CMK (cell line): Measurements from ENCODE around the gene MCCD1.

Source experiments
- DNase-seq: peaks from one replicate; pipeline ENCODE4 v3.0.0-alpha.2; 2010; ENCODE audit warnings: low read depth

Gene MCCD1

DNA sequence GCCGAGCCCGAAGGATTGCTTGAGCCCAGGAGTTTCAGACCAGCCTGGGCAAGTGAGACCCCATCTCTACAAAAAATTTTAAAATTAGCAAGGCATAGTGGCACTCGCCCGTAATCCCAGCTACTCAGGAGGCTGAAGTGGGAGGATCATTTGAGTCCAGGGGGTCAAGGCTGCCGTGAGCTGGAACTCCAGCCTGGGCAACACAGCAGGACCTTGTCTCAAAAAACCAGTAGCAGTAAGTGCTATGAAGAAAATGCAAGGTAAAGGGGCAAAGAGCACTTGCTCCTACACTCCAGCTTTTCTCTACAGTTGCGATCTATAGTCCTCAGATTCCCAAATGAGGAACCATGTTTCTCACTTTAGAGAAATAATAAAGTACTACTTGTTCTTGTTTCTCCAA, 14.9 kb downstream of the MCCD1 start:
- no peak for DNase-seq

DNA sequence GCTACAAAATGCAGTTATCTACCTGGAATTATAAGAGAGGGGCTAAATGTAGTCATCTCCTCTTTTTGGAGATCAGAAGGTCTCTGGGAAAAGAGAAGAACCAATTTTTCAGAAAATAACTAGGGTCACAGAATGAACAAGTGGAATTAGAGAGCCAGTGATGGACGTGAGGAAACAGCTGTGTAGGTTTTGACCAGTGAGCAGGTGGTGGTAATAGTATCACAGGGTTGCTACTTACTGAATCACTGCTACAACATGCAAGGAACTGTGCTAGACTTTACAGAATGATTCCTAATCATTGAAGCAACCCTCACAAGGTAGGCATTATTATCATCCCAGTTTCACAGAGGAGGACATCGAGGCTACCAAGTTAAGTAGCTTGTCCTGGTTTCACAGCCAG, 15.9 kb downstream of the MCCD1 start:
- DNase-seq, result no peak

DNA sequence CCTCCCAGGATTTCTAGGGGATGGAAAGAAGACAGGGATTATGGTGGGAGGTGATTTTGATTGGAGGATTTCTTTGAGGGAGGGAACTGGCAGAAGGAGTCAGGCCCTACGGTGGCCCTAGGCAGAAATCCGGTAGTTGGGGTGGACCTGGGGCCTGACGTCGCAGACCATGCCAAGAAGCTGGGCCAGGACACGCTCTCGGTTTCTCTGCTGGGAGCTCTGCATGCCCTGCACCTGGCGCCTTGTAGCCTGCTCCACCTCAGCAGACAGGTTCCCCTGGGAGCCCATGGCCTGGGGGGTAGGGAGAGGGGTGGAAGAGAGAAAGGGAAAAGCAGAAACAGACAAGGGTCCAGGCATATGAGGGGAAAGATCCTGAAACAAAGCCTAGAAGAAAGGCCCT, 16.5 kb downstream of the MCCD1 start:
- no peak for DNase-seq

DNA sequence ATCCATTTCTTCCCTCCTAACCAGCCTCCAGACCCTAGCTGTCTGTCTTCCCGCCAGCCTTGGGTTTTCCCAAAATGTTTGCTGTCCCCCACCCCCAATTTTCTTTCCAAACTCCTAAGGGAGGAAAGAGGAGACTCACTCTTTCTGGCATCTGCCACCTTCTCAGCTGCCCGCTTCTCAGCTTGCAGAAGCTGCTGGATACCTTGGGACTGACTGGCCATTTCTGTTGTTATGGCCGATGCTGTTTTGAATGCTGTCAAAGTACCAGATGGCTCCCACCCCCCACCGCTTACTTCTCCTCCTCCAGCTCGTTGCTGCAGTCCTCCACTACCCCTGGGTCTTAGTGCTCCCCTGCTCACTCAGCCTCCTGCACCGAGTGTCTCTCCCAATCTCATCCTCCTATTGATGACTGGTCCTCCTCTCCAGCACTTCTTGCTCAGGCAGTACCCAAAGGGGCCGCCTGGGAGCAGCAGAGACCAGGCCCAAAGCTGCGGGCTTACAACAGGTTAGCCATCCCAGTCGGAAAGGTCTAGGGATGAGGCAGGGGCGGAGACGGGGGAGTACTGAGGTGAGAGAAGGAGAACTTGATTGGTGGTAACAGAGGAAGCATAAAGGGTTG, 17.7 kb downstream of the MCCD1 start, which contains the start of gene ATP6V1G2:
TSS of gene ATP6V1G2 (minus strand) at position 270 of the 619 bp plus-strand sequence. CDS start at position 221, 49 bp downstream.
- peak; percentile 86 for DNase-seq

DNA sequence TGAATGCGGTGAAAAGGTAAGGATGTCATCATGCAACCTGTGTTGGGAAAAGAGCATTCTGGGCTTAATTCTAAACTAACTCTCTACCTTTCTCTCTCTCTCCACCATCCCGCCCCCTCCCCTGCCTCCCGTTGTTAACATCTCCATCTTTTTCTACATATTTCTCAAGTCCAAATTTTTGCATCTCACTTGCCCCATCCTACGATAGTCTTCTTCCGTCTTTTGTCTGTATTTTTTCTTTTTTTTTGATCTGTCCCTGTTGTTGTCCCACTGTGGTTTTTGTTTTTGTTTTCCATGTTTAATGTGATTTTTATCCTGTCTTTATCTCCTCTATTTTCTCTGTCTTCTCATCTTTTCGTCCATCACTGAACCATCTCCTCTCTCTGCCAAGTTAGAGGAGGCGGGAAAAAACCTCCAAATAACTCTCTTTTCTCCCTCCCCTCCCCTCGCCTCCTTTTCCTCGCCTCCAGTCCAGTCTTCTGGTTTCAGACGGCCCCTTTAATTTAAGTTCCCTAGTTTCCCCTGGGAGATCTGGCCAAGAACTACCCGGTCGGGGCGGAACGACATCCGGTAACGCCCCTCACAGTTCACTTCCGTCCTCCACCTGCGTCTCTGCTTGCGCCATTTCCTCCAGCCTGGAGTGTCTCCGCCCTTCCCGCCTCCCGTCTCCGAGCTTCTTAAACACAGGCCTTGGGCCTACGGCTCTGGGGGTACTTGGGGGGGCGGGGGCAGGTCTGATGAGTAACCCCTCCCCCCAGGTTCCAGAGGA, 18.4 kb downstream of the MCCD1 start, which contains the start of gene NFKBIL1:
TSS of gene NFKBIL1 (plus strand) at position 651 of the 769 bp plus-strand sequence. CDS start at position 738, 87 bp downstream.
- DNase-seq, result peak; percentile 94

DNA sequence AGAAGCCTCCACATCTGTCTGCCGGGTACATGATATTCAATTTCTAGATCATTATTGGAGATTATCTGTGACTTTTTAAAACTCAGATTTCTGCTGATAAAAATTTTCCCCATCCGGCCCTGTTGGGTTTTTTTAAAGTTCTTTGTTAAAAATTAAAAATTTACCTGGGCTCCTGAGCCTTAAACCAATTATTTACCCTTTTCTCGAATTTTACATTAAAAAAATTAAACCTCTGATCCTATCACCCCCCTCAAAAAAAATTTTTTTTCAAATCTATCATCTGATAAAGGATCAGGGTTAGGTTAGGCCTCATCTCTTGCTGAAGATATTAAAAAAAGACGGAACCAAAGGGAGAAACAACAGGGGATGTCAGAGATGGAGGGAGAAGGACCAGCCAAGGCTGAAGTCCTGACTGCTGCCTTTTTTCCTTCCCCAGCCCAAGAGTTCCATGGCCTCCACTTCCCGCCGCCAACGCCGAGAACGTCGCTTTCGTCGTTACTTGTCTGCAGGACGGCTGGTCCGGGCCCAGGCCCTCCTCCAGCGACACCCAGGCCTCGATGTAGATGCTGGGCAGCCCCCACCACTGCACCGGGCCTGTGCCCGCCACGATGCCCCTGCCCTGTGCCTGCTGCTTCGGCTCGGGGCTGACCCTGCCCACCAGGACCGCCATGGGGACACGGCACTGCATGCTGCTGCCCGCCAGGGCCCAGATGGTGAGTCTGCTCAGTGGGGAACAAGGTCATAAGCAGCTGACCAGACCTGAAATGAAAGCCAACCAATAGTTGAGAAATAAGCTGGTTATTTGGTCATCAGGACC, 19.2 kb downstream of the MCCD1 start:
- DNase-seq, result no peak

DNA sequence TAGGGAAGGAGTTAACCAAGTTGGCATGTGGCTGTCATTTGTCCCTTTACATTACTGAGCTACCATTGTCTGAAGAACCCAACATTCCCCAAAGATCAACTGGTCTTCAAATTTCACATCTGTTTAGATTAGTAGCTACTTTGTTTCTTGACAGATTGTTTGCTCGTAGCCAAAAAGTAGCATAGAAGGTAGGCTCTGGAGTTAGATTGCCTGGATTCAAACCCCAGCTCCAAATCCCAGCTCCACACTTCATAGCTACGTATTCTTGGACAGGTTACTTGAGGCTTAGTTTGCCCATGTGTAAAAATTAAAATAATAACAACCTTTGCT, 19.7 kb downstream of the MCCD1 start:
- no peak for DNase-seq

DNA sequence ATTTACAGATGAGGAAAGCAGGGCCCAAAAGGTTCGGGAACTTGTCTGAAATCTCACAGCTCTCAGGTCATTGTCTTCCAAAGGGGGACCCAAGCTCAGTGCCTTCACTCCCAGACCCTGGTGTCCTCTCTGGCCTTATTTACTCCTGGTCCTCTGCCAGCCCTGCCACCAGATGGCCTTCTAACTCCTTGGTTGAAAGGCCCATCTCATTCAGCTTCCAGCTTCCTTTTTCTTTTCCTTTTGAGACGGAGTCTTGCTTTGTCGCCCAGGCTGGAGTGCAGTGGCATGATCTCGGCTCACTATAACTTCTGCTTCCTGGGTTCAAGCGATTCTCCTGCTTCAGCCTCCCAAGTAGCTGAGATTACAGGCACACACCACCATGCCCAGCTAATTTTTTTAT, 22.6 kb downstream of the MCCD1 start:
- DNase-seq, result peak; percentile 56

DNA sequence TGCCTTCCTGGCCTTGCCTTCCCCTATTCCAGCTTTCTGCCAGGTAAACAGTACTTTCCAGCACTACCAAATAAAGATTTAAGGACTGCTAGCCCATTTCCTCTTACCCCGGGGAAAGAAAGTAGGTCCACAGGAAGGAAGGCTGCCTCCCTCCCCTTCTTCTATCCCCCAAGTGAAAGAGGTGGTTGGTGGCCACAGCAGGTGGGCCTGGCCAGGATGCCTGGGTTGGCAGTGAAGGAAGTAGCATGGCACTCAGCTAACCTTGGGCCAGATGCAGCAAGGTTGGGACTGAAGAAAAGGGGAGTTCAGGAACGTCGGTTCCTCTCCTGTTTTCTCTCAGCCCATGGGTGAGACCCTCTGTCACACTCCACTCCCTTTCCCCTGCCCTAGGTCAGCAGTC, 27.5 kb downstream of the MCCD1 start:
- DNase-seq, result no peak

DNA sequence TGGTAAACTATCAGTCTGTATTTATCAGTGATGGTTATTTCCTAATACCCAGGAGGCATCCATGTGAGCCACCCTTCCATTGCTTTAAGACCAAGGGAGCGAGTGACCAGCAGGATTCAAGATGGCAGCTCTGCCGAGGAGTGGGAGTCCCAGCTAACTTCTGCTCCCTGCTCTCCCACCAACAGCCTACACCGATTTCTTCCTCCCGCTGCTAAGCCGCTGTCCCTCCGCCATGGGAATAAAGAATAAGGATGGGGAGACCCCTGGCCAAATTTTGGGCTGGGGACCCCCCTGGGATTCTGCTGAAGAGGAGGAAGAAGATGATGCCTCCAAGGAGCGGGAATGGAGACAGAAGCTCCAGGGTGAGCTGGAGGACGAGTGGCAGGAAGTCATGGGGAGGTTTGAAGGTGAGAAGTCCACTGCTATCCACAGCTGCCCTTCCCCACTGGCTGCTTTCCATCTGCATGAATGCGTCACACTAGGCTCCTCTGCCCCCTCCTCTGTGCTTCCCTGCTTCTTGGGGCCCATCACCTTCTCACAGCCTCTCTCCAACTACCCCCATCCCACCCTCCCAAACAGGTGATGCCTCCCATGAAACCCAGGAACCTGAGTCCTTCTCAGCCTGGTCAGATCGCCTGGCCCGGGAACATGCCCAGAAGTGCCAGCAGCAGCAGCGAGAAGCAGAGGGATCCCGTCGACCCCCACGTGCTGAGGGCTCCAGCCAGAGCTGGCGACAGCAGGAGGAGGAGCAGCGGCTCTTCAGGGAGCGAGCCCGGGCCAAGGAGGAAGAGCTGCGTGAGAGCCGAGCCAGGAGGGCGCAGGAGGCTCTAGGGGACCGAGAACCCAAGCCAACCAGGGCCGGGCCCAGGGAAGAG, 28.9 kb downstream of the MCCD1 start:
- DNase-seq, result no peak

DNA sequence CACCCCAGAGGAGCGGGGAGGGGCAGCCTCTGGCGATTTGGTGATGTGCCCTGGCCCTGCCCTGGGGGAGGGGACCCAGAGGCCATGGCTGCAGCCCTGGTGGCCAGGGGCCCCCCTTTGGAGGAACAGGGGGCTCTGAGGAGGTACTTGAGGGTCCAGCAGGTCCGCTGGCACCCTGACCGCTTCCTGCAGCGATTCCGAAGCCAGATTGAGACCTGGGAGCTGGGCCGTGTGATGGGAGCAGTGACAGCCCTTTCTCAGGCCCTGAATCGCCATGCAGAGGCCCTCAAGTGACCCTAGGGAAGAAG, 29.5 kb downstream of the MCCD1 start:
- DNase-seq, result no peak

DNA sequence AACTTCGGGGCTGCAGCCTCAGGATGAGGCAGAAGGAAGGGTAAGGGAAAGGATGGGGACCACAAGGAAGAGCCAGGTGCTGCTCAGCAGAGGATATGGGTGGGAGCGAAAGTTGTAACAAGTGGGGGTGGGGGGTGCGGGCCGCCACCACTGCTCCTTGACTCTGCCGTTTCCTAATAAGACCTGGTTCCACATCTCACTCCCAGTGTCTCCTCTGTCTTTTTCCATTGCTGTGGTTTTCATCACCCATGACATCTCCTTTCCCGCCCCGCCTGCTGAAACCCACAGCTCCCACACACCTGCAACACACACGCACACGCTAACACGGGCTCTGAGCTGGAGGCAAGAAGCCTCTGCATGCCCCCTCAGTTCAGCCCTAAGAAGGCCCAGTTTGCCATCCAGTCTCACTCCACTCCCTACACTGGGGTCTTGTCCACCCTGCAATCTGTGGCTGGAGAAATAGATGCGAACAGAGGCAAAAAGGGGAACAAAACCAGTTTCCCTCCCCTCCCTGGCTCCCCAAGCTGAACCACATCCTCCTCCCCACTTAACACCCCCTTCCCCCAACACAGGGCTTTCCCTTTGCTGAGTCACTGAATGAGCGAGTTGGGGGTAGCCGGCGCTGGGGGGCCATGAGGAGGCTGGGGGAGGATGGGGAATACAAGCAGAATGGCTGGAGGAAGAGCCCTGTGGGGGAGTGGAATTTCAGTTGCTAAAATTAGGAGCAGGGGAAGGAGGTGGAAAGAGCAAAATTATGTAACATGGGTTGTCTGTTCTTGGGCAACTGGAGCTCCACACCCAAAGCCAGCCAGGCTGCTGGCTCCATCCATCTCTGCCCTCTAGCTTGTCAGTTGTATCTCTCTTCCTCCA, 30.1 kb downstream of the MCCD1 start:
- DNase-seq, result peak; percentile 93

DNA sequence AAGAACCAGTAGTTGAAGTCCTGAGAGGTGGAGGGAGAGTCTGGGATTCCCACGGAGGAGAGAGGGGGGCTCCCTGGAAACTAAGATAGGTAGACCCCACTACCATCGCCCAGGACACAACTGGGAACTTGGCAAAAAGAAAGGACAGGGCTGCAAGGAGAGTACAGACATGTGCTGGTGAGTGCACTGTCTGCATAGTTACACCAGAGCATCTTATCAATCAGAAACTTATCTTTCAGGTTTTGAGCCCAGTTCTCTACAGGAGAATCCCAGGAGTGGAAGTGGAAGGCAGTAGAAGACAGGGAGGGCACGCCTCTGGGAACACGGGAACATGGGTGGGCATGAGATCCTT, 30.8 kb downstream of the MCCD1 start:
- no peak for DNase-seq

DNA sequence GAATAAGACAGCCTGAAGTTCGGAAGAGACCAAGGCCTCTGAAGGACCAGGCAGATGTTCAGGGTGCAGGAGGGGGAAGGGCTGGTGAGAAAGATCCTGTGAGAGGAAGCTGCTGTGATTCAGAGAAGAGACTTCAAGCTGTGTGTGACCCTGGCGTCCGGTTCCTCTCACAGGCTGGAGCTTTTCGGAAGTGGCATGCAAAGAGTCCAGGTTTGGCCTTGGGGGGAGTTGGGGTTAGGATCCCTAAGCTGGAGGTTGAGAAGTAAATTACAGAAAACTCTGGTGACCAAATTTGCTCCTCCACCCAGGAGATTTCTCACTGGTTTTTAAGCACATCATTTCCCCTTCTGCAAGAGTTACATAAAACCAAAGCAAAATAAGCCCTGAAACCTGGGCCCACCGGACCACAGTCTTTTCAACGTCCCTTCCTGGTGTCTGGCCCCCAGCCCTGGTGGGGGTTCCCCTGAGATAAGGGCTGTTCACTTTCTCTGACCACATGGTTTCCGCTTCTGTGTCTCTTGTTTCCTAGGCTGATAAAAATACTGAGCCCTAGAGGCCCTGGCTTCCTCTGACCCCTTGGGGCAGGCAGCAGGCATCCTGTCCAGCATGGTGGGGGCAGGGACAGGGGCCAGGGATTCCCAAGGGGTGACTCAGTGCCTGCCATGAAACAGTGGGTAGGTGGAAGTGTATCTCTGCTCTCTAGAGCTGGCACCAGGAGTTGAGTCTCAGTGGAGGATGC, 31.4 kb downstream of the MCCD1 start:
- DNase-seq, result peak; percentile 95

DNA sequence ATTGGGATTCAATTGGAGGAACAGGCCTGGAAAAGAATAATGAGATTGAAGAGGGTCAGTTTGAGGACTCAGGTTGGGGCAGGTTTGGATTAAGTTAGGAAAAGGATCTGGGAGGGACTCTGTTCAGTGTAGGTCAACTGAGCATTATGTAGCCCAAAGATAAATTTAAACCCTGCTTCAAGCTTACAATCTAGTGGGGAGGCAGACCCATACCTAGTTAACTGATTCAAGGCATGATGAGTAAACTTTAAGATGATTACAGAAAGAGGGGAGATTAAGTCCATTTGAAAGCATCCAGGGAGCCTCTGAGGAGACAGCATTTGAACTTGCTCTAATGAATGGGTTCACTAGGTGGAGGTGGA, 31.9 kb downstream of the MCCD1 start:
- DNase-seq, result no peak

DNA sequence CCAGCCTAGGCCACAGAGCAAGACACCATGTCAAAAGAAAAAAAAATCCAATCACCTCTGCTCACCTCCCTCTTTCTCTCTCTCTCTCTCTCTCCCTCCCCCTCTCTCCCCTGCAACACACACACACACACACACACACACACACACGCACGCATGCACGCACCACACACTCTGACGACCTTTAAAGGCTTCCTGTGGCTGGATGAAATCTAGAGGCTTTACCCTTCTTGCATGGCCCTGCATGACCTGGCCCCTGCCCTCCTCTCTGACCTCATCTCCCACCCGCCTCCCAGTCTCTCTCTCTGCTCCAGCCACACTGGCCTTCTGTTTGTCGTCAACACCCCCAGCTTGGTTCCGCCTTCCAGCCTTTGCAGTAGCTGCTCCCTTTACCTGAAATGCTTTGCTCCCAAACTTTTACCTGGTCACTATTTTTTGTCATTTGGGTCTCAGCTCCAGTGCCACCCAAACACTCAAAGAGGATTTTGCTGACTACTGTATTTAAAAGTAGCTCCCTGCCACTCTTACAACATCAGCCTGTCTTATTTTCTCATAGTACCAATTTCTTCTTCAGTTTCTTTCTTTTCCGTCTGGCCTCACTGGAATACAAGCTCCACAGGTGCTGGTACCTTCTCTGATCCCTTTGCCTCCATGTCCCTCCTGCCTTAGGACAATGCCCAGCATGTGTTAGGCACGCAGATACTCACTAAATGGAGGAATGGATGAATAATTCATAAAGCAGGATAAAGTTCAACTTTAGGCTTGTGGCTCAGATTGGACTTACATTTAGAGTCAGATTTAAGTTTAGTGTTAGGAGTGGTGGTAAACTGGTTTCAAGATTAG, 39.0 kb downstream of the MCCD1 start:
- DNase-seq, result no peak

DNA sequence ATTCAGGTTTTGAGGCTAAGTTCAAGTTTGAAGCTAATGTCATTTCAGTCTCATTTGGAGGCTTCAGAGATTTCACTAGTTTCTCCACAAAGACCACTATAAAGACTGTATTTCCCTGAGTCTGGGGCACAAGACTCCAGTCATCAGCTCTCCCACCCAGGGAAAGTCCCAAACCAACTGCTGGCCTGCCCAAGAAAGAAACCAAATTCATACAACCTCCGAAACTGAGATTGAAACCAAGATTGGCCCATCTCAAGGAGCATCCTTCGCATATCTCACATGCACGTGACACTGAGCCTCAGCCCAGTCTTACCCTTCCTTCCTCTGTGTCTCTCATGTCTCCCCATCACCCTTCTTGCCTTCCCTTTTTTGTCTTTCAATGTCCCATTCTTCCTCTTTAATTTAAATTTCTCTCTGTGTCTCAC, 39.8 kb downstream of the MCCD1 start:
- no peak for DNase-seq

DNA sequence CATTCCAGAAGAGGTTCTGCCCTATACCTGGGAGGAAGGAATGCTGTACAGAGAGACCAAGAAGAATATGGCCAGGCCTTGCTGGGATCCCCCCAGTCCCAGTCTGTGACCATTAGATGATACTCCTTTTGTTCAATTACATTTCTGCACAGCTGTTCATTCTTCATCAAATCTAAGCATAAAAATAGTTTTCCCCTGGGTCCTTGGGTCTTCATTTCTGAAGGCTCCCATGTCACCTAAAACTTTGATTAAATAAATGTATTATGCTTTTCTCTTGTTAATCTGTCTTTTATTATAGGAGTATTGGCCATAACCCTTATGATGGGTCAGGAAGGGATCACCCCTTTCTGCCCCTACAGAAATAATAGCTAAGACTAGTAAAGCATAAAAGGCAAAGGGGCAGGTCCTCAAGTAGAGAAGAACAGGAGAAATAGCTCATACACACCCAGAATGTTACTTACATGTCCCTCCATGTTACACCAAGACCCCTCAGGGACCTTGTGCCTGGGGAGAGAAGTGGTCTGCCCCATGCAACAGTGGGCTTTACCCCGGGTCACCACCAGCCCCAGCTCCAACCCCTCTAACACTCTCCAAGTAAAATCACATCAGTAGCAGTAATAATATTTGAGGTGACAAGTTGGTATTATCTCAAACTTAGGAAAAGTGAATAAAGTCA, 41.2 kb downstream of the MCCD1 start:
- no peak for DNase-seq
